NCI-H526 treated with DMSO at 0.1 percent for 48 hours (cell line): ENCODE results near the gene INSC.

Experiments
- DNase-seq: peaks from one replicate; lab custom pipeline; 2025; lab: John Stamatoyannopoulos, UW

INSC gene

GRCh38 chr11:15288863-15289262 lies 174.1 kb downstream of the INSC start:
- DNase-seq: no peak

- DNase-seq: no peak
Measured at GRCh38 chr11:15289723-15290122, 175.0 kb downstream of the INSC start.

GRCh38 chr11:15291885-15292284 lies 177.2 kb downstream of the INSC start:
- no peak for DNase-seq

GRCh38 chr11:15293975-15294620 lies 179.4 kb downstream of the INSC start:
- no peak for DNase-seq

- peak; percentile 32 for DNase-seq
Measured at GRCh38 chr11:15295695-15296094, 181.0 kb downstream of the INSC start.
